Loucy (cell line): Measurements from ENCODE around the gene RMND5B.
A peak's percentile ranks its signal among the peaks of the same experiment; 100 is the strongest.

Experiments
- H2AFZ ChIP-seq: fragments of 200-600 bp; sonication (generic); 2 replicates; pipeline ENCODE4 v1.6.0; 2016; ENCODE audit warnings: antibody characterized with exemption, mild to moderate bottlenecking, low read length, moderate library complexity
- H3F3A ChIP-seq: fragments of 200-600 bp; 2 replicates; pipeline ENCODE4 v1.6.0; 2016; ENCODE audit warnings: antibody characterized with exemption, low read depth, mild to moderate bottlenecking
- H3K27me3 ChIP-seq: fragments of 200-600 bp; sonication (generic); 2 replicates; pipeline ENCODE4 v1.6.1; 2014; ENCODE audit warnings: low read length, mild to moderate bottlenecking; ENCODE audit not compliant: insufficient read depth, poor library complexity, severe bottlenecking
- H3K36me3 ChIP-seq: fragments of 200-600 bp; sonication (generic); 2 replicates; pipeline ENCODE4 v1.6.1; 2016; ENCODE audit warnings: low read length; ENCODE audit not compliant: insufficient read depth
- H3K4me1 ChIP-seq: fragments of 200-600 bp; sonication (generic); 2 replicates; pipeline ENCODE4 v1.5.1; 2014; ENCODE audit warnings: low read length, mild to moderate bottlenecking; ENCODE audit not compliant: insufficient read depth, poor library complexity, severe bottlenecking
- H3K4me2 ChIP-seq: fragments of 200-600 bp; sonication (generic); 2 replicates; pipeline ENCODE4 v1.6.0; 2014; ENCODE audit warnings: antibody characterized with exemption, low read length, low read depth, mild to moderate bottlenecking; ENCODE audit not compliant: poor library complexity, severe bottlenecking
- H3K4me3 ChIP-seq: fragments of 200-600 bp; sonication (generic); 2 replicates; pipeline ENCODE4 v1.5.1; 2014; ENCODE audit warnings: low read length, mild to moderate bottlenecking, mixed read lengths; ENCODE audit not compliant: poor library complexity, severe bottlenecking
- H3K79me2 ChIP-seq: fragments of 200-600 bp; sonication (generic); 2 replicates; pipeline ENCODE4 v1.6.1; 2014; ENCODE audit warnings: low read length; ENCODE audit not compliant: insufficient read depth
- H3K9ac ChIP-seq: fragments of 200-600 bp; sonication (generic); 2 replicates; pipeline ENCODE4 v1.6.0; 2014; ENCODE audit warnings: mild to moderate bottlenecking, low read depth, low read length, moderate library complexity; ENCODE audit not compliant: poor library complexity, severe bottlenecking
- H3K9me2 ChIP-seq: fragments of 200-600 bp; sonication (generic); replicated peaks from 2 replicates; pipeline ENCODE4 v1.6.1; 2016; ENCODE audit warnings: low read depth, low read length, mixed read lengths
- H3K9me3 ChIP-seq: fragments of 200-600 bp; sonication (generic); 2 replicates; pipeline ENCODE4 v1.6.1; 2014; ENCODE audit warnings: mild to moderate bottlenecking, antibody characterized with exemption, low read length, low read depth; ENCODE audit not compliant: insufficient read depth
- H4K20me1 ChIP-seq: fragments of 200-600 bp; sonication (generic); 2 replicates; pipeline ENCODE4 v1.6.0; 2014; ENCODE audit warnings: antibody characterized with exemption, low read length, mild to moderate bottlenecking; ENCODE audit not compliant: insufficient read depth, poor library complexity, severe bottlenecking
- CTCF ChIP-seq: fragments of 200-600 bp; sonication (generic); conservative IDR thresholded peaks from 2 replicates; pipeline ENCODE4 v1.5.1; 2014; ENCODE audit warnings: mild to moderate bottlenecking, antibody characterized with exemption, low read length
- EZH2phosphoT487 ChIP-seq: fragments of 200-600 bp; IDR thresholded peaks from 2 replicates; pipeline ENCODE4 v1.6.1; 2018; ENCODE audit warnings: antibody characterized with exemption, mild to moderate bottlenecking, moderate library complexity, borderline replicate concordance

Gene RMND5B

DNA sequence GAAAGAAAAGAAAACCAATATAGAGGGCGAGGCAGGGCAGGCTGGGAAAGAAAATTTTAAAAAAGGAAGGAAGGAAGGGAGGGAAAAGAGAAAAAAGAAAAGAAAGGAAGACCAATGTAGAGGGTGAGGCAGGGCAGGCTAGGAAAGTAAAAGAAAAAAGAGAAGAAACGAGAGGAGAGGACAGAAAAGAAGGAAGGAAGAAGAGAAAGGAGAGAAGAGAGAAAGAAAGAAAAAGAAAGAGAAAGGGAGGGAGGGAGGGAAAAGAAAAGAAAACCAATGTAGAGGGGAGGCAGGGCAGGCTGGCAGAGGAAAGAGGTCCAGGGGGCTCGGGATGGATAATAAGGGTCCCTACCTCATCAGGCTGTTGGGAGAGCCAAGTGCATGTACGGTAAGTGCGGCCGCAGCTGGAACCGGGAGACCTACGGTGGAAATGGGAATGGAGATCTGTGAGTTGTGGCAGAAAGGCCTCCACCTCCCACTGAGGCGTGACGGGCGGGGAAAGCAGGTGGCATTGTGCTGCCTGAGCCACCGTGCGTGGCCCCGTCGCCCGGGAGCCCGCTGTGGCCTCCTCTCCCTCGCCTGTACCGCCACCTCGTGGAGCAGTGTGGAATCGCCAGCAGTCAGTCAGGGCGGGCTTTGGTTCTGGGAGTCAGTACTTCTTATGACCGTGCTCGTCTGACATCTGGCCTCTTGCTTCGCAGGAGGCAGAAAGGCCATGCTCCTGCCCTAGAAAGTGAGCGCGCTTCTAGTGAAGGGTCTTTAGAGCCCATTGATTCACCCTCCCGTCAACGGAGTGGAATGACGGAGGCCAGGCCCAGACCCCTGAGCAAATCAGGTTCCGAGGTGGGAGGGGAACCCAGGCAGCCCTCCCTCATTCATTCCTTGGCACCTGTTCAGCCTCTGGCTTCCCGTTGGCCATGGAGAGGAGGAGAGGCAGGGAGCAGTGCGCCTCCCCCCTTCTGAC, 33.2 kb downstream of the RMND5B start:
- Histone ChIP-seq H3F3A (no peaks in the 10 kb centered on the region), H3K4me2 (peak overlapping the region; percentile 65), H3K4me1 (no peaks in the 10 kb centered on the region), H3K36me3 (no peaks in the 10 kb centered on the region), H3K9ac (no peak overlapping the region), H3K79me2 (no peaks in the 10 kb centered on the region), H3K27me3 (no peaks in the 10 kb centered on the region), H3K9me3 (no peaks in the 10 kb centered on the region), H3K4me3 (peak overlapping the region; percentile 48), H3K9me2 (no peaks in the 10 kb centered on the region), H2AFZ (peak overlapping the region; percentile 93; the same call in 1 of the 2 replicates), H4K20me1 (no peaks in the 10 kb centered on the region)
- TF ChIP-seq EZH2phosphoT487 (no peak), CTCF (peak; percentile 72)

- no peak for TF ChIP-seq EZH2phosphoT487
- Histone ChIP-seq H4K20me1 (no peaks in the 10 kb centered on the region), H3K36me3 (no peaks in the 10 kb centered on the region), H3K9ac (no peak overlapping the region), H2AFZ (no peak overlapping the region), H3K79me2 (no peaks in the 10 kb centered on the region), H3K27me3 (no peaks in the 10 kb centered on the region), H3K4me1 (no peaks in the 10 kb centered on the region), H3K4me3 (no peak overlapping the region), H3K9me3 (no peaks in the 10 kb centered on the region), H3F3A (no peaks in the 10 kb centered on the region), H3K9me2 (no peaks in the 10 kb centered on the region), H3K4me2 (no peak overlapping the region)
Measured at GRCh38 chr5:178165581-178165980, 34.8 kb downstream of the RMND5B start.

DNA sequence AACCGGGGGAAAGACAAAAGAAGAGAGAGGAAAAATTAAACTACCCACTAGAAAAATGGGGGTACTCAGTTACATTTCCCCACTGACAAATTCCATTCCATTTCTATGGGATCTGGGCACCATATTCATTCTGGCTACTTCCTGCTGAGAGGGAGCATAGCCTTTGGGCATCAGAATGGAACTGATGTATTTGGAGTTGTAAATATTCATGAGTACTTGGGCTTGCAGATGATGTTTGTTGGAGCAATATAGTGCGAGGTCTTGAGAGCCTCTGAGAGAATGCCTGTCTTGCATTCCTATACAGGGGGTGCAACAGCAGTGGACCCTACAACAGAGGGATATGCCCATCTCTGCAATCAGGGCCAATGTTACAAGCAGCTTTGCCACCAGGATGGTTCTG, 39.6 kb downstream of the RMND5B start:
- H3K4me1 ChIP-seq: no peaks in the 10 kb centered on the region
- H3K9me3 ChIP-seq: no peaks in the 10 kb centered on the region
- H3K36me3 ChIP-seq: no peaks in the 10 kb centered on the region

More for the DNA sequence above, 39.6 kb downstream of the RMND5B start:
- Histone ChIP-seq H3K9me2 (no peaks in the 10 kb centered on the region), H3K4me2 (no peak overlapping the region), H2AFZ (no peak overlapping the region), H4K20me1 (no peaks in the 10 kb centered on the region), H3F3A (no peaks in the 10 kb centered on the region), H3K9ac (no peak overlapping the region), H3K79me2 (no peaks in the 10 kb centered on the region), H3K4me3 (no peak overlapping the region), H3K27me3 (no peaks in the 10 kb centered on the region)
- TF ChIP-seq EZH2phosphoT487 (no peak), CTCF (no peak)
